HEK293 (cell line): ENCODE results near the gene SLAMF1.

ENCODE experiments used
- CTCF ChIA-PET: fragments of 350-600 bp; formaldehyde crosslinking; extraction: SDS; loops from one replicate; lab custom pipeline; 2021; ENCODE audit warnings: antibody characterized with exemption; lab: Yijun Ruan, JAX
- POLR2A ChIA-PET: fragments of 300-600 bp; formaldehyde crosslinking; extraction: SDS; loops from one replicate; lab custom pipeline; 2020; ENCODE audit warnings: antibody characterized with exemption, inconsistent platforms; lab: Yijun Ruan, JAX
- H3K27ac ChIP-seq: fragments of 200-500 bp; sonication (Bioruptor generic); 2 replicates; pipeline ENCODE4 v1.5.1; 2014; ENCODE audit warnings: low read depth, low read length, control low read depth, inconsistent platforms; ENCODE audit errors: extremely low read depth
- H3K36me3 ChIP-seq, 2 experiments: fragments of 200-500 bp in 1 of 2; sonication (Bioruptor generic) in 1 of 2; 1 replicate in 1 of 2; 2 replicates in 1 of 2; pipeline ENCODE4 v1.5.1; 2014 to 2017; ENCODE audit warnings: inconsistent platforms in 2 of 2, low read length in 2 of 2; ENCODE audit not compliant: control insufficient read depth in 2 of 2, insufficient read depth in 1 of 2
- H3K4me1 ChIP-seq: fragments of 200-500 bp; sonication (Bioruptor generic); 2 replicates; pipeline ENCODE4 v1.5.1; 2014; ENCODE audit warnings: mild to moderate bottlenecking, low read length, inconsistent platforms; ENCODE audit not compliant: control insufficient read depth, insufficient read depth
- H3K4me3 ChIP-seq: 2 replicates; pipeline ENCODE4 v1.5.1; 2011; ENCODE audit warnings: low read depth, mild to moderate bottlenecking, control low read depth, low read length, moderate library complexity
- H3K9me3 ChIP-seq: fragments of 200-500 bp; sonication (Bioruptor generic); 2 replicates; pipeline ENCODE4 v1.5.1; 2014; ENCODE audit warnings: low read depth, low read length, inconsistent platforms; ENCODE audit not compliant: control insufficient read depth, insufficient read depth
- EGR2 ChIP-seq: fragments of 450-650 bp; formaldehyde crosslinking; IDR thresholded peaks from 2 replicates; pipeline ENCODE4 v1.5.1; 2016; ENCODE audit warnings: low read depth, missing biosample characterization, missing genetic modification characterization
- GFI1B ChIP-seq: fragments of 450-650 bp; formaldehyde crosslinking; IDR thresholded peaks from 2 replicates; pipeline ENCODE4 v1.5.1; 2016; ENCODE audit warnings: missing biosample characterization, missing genetic modification characterization
- GLI2 ChIP-seq: fragments of 450-650 bp; formaldehyde crosslinking; IDR thresholded peaks from 2 replicates; pipeline ENCODE4; 2017; ENCODE audit warnings: missing biosample characterization, missing genetic modification characterization, low read depth, borderline replicate concordance
- REST ChIP-seq: fragments of 450-650 bp; formaldehyde crosslinking; IDR thresholded peaks from 2 replicates; pipeline ENCODE4 v1.5.1; 2016; ENCODE audit warnings: missing biosample characterization, missing genetic modification characterization
- SETDB1 ChIP-seq: IDR thresholded peaks from one replicate; pipeline ENCODE4 v1.6.1; 2017; ENCODE audit warnings: mild to moderate bottlenecking, low read length, moderate library complexity, mixed read lengths; ENCODE audit not compliant: insufficient read length
- TCF7L2 ChIP-seq: IDR thresholded peaks from 2 replicates; pipeline ENCODE4 v1.6.1; 2011; ENCODE audit warnings: low read depth, mild to moderate bottlenecking, inconsistent platforms, low read length, moderate library complexity, borderline replicate concordance
- ZBTB10 ChIP-seq: fragments of 450-650 bp; formaldehyde crosslinking; IDR thresholded peaks from 2 replicates; pipeline ENCODE4 v1.5.1; 2016; ENCODE audit warnings: missing biosample characterization, missing genetic modification characterization
- ZBTB11 ChIP-seq: fragments of 450-650 bp; formaldehyde crosslinking; conservative IDR thresholded peaks from 2 replicates; pipeline ENCODE4 v1.5.1; 2016; ENCODE audit warnings: low read depth, missing biosample characterization, missing genetic modification characterization
- ZBTB8A ChIP-seq: fragments of 450-650 bp; formaldehyde crosslinking; IDR thresholded peaks from 2 replicates; pipeline ENCODE4 v1.5.1; 2016; ENCODE audit warnings: missing biosample characterization, missing genetic modification characterization
- ZFHX2 ChIP-seq: fragments of 450-650 bp; formaldehyde crosslinking; conservative IDR thresholded peaks from 2 replicates; pipeline ENCODE4 v1.5.1; 2016; ENCODE audit warnings: missing biosample characterization, missing genetic modification characterization
- ZFP41 ChIP-seq: fragments of 450-650 bp; formaldehyde crosslinking; IDR thresholded peaks from 2 replicates; pipeline ENCODE4 v1.5.1; 2016; ENCODE audit warnings: missing biosample characterization, missing genetic modification characterization, borderline replicate concordance
- ZNF10 ChIP-seq: fragments of 450-650 bp; formaldehyde crosslinking; IDR thresholded peaks from 2 replicates; pipeline ENCODE4 v1.5.1; 2017; ENCODE audit warnings: missing biosample characterization, missing genetic modification characterization
- ZNF324 ChIP-seq: fragments of 450-650 bp; formaldehyde crosslinking; IDR thresholded peaks from 2 replicates; pipeline ENCODE4 v1.5.1; 2016; ENCODE audit warnings: missing biosample characterization, missing genetic modification characterization
- ZNF341 ChIP-seq: fragments of 450-650 bp; formaldehyde crosslinking; IDR thresholded peaks from 2 replicates; pipeline ENCODE4; 2016; ENCODE audit warnings: low read depth, missing biosample characterization, missing genetic modification characterization
- ZNF626 ChIP-seq: fragments of 450-650 bp; sonication (Bioruptor Pico); formaldehyde crosslinking; IDR thresholded peaks from 2 replicates; pipeline ENCODE4 v1.5.1; 2018; ENCODE audit warnings: missing biosample characterization, missing genetic modification characterization, inconsistent platforms

Gene SLAMF1

DNA sequence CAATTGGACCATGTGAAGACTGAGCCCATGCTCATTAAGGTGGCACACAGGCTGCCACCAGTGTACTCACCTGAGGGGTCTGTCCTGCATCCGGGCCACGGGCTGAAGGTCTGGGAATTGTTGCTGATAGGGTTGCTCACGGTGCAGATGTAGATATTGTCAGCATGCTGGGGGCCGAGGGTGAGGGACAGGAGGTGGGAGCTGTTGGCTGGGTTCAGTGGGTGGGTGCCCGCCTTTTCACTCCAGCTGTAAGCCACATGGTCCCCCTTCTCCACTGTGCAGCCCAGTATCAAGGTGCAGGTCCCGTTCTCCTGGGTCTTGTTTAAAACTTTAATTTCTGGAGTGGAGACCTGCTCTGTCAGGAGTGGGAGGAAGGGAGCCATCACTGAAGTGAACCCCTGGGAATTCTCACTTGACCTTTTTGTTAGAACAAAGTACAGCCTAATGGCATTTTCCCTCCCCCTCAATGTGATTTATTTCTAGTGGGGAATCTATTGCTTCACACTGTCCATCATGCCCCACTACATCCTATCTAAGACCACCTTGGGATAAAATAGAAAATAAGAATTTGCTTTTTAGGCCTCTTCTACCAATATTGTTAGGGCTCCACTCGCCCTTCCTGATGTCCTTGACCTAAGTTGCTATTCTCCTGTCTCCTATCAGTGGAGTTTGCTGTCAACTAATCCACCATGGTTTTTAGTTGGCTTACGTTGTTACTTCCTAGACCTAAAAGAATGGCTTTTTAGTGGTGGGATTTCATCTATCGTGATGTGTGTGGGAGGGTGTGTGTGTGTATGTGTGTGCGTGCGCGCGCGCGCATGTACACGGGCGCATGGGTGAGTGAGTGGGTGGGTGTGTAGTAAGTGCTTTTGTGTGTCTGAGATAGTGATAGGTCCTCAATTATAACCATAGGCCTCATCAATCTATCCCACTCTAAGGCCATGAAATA lies 12.0 kb downstream of the SLAMF1 start:
- H3K27ac ChIP-seq = no peak overlapping the region
- no peaks in the 10 kb centered on the region for H3K36me3 ChIP-seq
- ChIA-PET POLR2A (no interaction called here), CTCF (interaction anchor here (0.5 to 0.6 kb wide), 2 partner anchors 17 to 592 kb away, joined by 3 to 4 read pairs; no protein-coding TSS in a partner anchor)
- H3K9me3 ChIP-seq = no peaks in the 10 kb centered on the region
- TF ChIP-seq ZFP41 (tag by site-specific recombination) = no peak
- TF ChIP-seq ZFHX2 (tag by site-specific recombination) = peak; percentile 54
- TF ChIP-seq EGR2 (tag by site-specific recombination) = peak; percentile 46; the same call in 1 of the 2 replicates
- H3K4me1 ChIP-seq = no peaks in the 10 kb centered on the region
- H3K4me3 ChIP-seq = no peak overlapping the region

DNA sequence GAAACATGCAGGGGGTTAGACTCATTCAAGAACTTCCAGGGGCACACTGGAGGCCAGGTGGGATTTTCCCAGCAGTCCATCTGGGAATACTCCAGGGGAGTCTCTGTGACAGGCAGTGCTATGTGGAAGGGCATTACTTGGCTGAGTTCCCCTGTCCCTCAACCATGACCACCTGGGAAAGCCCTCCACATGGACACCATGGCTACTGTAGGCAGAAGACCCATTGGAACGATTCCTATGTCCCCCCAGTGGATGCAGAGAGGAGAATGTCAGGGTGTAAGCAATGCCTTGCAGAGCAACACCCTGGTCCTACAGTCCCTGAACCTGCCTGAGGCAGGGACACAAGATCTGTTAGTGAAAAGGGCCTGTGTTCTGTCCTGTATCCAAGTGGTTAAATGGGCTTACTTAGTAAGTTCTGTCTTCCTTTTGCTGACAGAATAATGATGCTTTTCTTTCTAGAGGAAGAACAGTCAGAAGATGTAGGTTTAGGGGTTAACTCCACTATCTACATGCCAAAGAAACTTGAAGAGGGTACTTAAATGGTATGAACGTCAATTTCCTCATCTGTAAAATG lies 13.4 kb downstream of the SLAMF1 start:
- CTCF ChIA-PET = no interaction called here
- H3K4me1 ChIP-seq = no peaks in the 10 kb centered on the region
- H3K36me3 ChIP-seq = no peaks in the 10 kb centered on the region
- H3K27ac ChIP-seq = no peak overlapping the region
- no peak overlapping the region for H3K4me3 ChIP-seq
- TF ChIP-seq ZNF341 (no peak), ZBTB11 (tag by site-specific recombination) (no peak), ZNF626 (tag by site-specific recombination) (no peak), GLI2 (tag by site-specific recombination) (no peak), ZNF10 (tag by site-specific recombination) (no peak), TCF7L2 (no peak), SETDB1 (no peak), REST (no peak), GFI1B (tag by site-specific recombination) (no peak), ZNF324 (tag by site-specific recombination) (no peak), ZBTB10 (no peak), ZBTB8A (tag by site-specific recombination) (no peak)
- TF ChIP-seq, all 188 proteins: peak for 0
- POLR2A ChIA-PET = no interaction called here
- no peaks in the 10 kb centered on the region for H3K9me3 ChIP-seq
